Aorta (tissue), 5 donors: ENCODE measurements around the gene GLUL. TPM values are rescaled to one million over a fixed set of nuclear protein-coding genes. Genes with fewer than 3 reads are reported as not detected.

Experiments used
- ATAC-seq: fragments of 200-7000 bp; cut with Tn5 transposase; one replicate; pipeline ENCODE4 v1.9.1; 2022; ENCODE audit warnings: moderate library complexity; ENCODE audit not compliant: low FRiP score
- DNase-seq, 2 donors: peaks; one replicate each; pipeline ENCODE4 v3.0.0-alpha.2; 2020
- H3K27ac ChIP-seq, 2 donors: one replicate each; pipeline ENCODE4 v1.5.1; 2013; ENCODE audit warnings: low read length in 2 of 2, mild to moderate bottlenecking in 2 of 2, moderate library complexity in 2 of 2, control low read depth in 1 of 2, inconsistent platforms in 1 of 2, low read depth in 1 of 2
- H3K27me3 ChIP-seq, 2 donors: one replicate each; pipeline ENCODE4 v1.6.1; 2013; ENCODE audit warnings: control low read depth in 1 of 2, low read length in 1 of 2, mild to moderate bottlenecking in 1 of 2, moderate library complexity in 1 of 2; ENCODE audit not compliant: insufficient read depth in 2 of 2, control insufficient read depth in 1 of 2
- H3K36me3 ChIP-seq, 2 donors: one replicate each; pipeline ENCODE4 v1.6.1; 2013; ENCODE audit warnings: control low read depth in 1 of 2, low read length in 1 of 2, mild to moderate bottlenecking in 1 of 2; ENCODE audit not compliant: insufficient read depth in 2 of 2, control insufficient read depth in 1 of 2
- H3K4me1 ChIP-seq, 2 donors: one replicate each; pipeline ENCODE4 v1.6.1; 2013; ENCODE audit warnings: low read length in 2 of 2, control low read depth in 1 of 2, mild to moderate bottlenecking in 1 of 2, moderate library complexity in 1 of 2; ENCODE audit not compliant: insufficient read depth in 2 of 2, control insufficient read depth in 1 of 2
- H3K4me3 ChIP-seq, 2 donors: one replicate each; pipeline ENCODE4 v1.5.1; 2013; ENCODE audit warnings: low read length in 2 of 2, control low read depth in 1 of 2, mild to moderate bottlenecking in 1 of 2
- H3K9me3 ChIP-seq: one replicate; pipeline ENCODE4 v1.6.1; 2013; ENCODE audit warnings: mild to moderate bottlenecking, low read length; ENCODE audit not compliant: control insufficient read depth
- WGBS, 2 donors: extraction: QIAGEN DNeasy Blood & Tissue Kit; methylation state at CpG; one replicate each; pipeline ENCODE4 v1.1.7; 2013; 5-methylcytosine and 5-hydroxymethylcytosine counted together
- intact Hi-C, 2 donors: fragments of 100-400 bp; cut with DNase I; formaldehyde crosslinking; loops; one replicate each; pipeline versions ENCODE4 v1.14.2 to v1.15.0; 2022
- polyA plus RNA-seq, 2 donors: library from polyadenylated mRNA; stranded (reverse); fragments of 200-250 nt; gene quantifications; one replicate each; pipeline ENCODE4 v1.2.3, GENCODE V29; 2013
- total RNA-seq, 2 donors: library from RNA; stranded (reverse); fragmentation: NEBNext Ultra II Directional; extraction: Animal tissue kit (Norgen Biotek cat#: 25700); gene quantifications; one replicate each; pipeline ENCODE4 v1.2.1, GENCODE V29; 2021
- donor health status: healthy with polysubstance abuse.
- donor health status: Bipolar disorder and iron deficiency.
- donor health status: DM: no; HTN: no; CAD: no.
- donor health status: DM: no; HTN: no; CAD: no.
- donor health status: DM: yes; HTN: yes; CAD: no.

Gene GLUL
- total and polyA plus RNA-seq, 4 donors = 144 to 549 (median 322) TPM

DNA sequence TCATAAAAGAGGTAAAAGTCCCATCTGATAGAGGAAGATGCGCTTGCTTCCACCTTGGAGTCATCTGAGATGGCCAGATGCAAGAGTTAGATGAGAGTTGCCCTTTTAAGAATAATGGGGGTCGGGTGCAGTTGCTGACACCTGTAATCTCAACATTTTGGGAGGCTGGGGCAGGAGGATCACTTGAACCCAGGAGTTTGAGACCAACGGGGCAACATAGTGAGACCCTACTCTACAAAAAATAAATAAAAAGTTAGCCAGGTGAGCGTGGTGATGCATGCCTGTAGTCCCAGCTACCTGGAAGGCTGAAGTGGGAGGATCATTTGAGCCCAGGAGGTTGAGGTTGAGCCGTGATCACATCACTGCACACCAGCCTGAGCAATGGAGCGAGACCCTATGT is 22.4 kb upstream of the GLUL start:
- no peaks in the 10 kb centered on the region for H3K36me3 ChIP-seq
- intact Hi-C loops = no loop called here
- no peaks in the 10 kb centered on the region for H3K9me3 ChIP-seq
- DNase-seq = no peak
- H3K27ac ChIP-seq = no peak overlapping the region
- no peak for ATAC-seq
- H3K4me3 ChIP-seq = no peak overlapping the region
- peaks cover 0 to 2% of the 10 kb centered on the region in 2 donors for H3K27me3 ChIP-seq
- WGBS, 2 donors = 90 to 91% methylated on average over 6 of the region's 6 CpGs
- H3K4me1 ChIP-seq = no peaks in the 10 kb centered on the region

DNA sequence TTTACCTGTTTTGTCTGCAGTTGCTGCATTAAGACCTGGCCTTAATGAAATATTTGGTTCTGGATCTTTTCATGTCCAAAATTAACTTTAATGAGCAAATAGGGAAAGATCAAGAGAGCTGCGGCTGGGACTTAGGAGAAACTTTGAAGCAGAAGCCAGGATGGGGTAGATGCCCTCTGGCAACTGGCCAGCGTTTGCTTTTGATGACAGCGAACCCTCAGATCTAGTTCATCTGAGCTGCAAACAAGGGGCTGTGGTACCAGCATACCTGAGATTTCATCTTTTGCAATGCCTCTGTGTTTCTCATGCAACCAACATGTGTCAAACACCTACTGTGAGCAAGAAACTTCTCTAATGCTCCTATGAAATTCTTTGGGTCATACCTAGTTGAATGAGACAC is 21.9 kb upstream of the GLUL start:
- WGBS, 2 donors = 81 to 83% methylated on average over 3 of the region's 3 CpGs
- DNase-seq = no peak

DNA sequence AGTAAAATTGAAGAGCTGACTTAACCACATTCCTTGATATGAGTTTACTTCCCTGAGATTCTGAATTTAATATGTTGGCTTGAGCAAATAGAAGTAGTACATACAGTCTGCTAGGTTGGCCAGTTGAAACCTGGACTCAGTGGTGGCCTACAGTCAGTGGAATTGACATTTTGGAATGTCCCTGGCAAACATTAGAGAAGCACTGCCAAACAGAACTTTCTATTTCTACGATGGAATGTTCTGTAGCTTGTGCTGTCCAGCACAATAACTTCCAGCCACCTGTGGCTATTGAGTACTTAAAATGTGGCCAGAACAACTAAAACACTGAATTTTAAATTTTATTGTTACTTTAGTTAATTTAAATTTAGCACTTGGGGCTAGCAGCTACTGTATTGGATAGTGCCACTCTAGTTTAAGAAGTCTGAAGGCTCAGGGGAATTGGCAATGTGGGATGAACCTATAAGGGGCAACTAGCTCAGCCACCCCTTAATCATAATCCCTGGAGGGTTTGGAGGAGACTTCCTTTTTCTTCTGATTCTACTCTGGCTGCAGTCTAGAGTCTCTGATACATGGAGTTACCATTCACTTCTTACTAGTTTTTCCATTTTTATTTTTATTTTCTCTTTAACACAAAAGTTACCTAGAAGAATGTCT is 19.2 kb upstream of the GLUL start:
- H3K27me3 ChIP-seq = peaks cover 0 to 2% of the 10 kb centered on the region in 2 donors
- no peaks in the 10 kb centered on the region for H3K36me3 ChIP-seq
- intact Hi-C loops = no loop called here
- DNase-seq (no peak), ATAC-seq (peak; percentile 67)
- no peak overlapping the region for H3K4me3 ChIP-seq
- WGBS, 2 donors = 0 to 7% methylated on average over 1 of the region's 1 CpG
- no peaks in the 10 kb centered on the region for H3K4me1 ChIP-seq
- H3K9me3 ChIP-seq = no peaks in the 10 kb centered on the region
- H3K27ac ChIP-seq = no peak overlapping the region

More for the DNA sequence above, 21.9 kb upstream of the GLUL start:
- Histone ChIP-seq H3K36me3 (no peaks in the 10 kb centered on the region), H3K9me3 (no peaks in the 10 kb centered on the region), H3K27me3 (peaks cover 0 to 2% of the 10 kb centered on the region in 2 donors), H3K27ac (no peak overlapping the region), H3K4me1 (no peaks in the 10 kb centered on the region), H3K4me3 (no peak overlapping the region)
- ATAC-seq = no peak
- intact Hi-C loops = no loop called here

DNA sequence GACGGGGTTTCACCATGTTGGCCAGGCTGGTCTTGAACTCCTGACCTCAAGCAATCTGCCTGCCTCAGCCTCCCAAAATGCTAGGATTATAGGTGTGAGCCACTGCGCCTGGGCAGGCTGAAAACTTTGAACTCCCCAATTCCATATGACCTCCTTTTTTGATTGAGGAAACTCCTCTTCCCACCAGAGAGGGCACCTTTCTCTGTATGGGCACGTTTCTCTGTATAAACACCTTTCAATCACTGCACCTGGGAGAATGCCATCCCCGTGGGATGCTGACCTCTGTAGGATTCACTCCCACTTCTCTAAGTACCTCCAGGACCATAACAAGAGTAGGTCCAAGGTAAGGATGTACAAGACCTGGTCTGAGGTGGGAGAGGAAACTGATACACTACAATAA is 18.5 kb upstream of the GLUL start:
- Histone ChIP-seq H3K9me3 (peaks cover 1% of the 10 kb centered on the region), H3K27ac (peak overlapping the region in 1 of 2 donors; percentile 46), H3K36me3 (no peaks in the 10 kb centered on the region), H3K27me3 (peaks cover 0 to 2% of the 10 kb centered on the region in 2 donors), H3K4me3 (no peak overlapping the region), H3K4me1 (no peaks in the 10 kb centered on the region)
- intact Hi-C loops = no loop called here
- WGBS, 2 donors = 77 to 79% methylated on average over 4 of the region's 4 CpGs
- ATAC-seq (no peak), DNase-seq (no peak)

DNA sequence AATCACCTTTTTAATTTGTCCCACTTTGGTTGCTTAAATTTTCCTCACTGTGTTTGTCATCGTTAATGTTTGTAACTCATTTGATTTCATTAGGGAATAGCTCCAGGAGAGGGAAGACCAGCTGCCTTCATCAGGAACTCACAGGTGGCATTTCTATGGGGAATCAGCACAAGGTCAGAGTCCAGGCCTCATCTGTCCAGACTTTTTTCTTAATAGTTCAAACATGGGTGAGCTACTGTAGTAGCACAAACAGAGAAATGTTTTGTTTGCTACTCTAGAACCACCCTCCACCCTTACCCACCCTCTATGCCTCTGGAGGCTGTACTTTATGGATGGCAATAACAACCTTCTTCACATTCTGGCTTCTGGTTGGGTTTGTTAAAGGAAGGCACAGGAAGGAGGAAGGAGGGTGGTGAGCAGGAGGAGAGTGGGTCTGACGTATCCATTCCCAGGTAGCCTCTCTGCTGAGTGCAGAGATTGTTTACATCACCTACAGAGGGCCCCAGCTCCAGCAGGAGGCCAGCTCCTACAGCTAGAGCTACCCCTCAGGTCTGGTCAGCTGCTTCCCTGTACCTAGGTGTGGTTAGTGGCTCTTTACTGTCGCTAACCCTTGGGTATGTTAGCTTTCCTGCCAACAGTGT is 17.0 kb upstream of the GLUL start:
- WGBS, 2 donors = 85 to 86% methylated on average over 3 of the region's 3 CpGs
- no peak for ATAC-seq
- intact Hi-C loops = no loop called here

DNA sequence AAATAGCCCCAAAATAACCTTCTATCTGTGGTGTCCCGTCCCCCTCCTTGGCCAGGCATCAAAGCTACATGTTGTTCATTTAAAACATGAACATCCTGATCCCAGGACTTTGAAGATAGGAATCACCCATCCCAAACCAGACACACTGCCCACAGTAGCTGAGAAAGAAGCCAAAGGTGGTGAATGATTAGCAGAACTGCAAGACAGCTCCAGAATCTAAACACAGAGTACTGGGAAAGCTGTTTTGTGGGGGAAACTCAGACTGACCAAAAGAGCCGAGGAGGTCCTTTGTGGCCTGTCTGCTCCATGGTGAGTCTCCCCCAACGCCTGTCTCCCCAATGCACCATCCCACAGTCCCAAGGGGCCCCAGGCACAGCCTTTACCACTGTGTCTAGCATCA is 16.1 kb upstream of the GLUL start:
- DNase-seq = no peak
- no peaks in the 10 kb centered on the region for H3K27me3 ChIP-seq
- H3K36me3 ChIP-seq = no peaks in the 10 kb centered on the region
- H3K9me3 ChIP-seq = peaks cover 3% of the 10 kb centered on the region
- 69 to 75% methylated on average over 3 of the region's 3 CpGs for WGBS, 2 donors
- ATAC-seq = no peak
- H3K4me1 ChIP-seq = no peaks in the 10 kb centered on the region
- no peak overlapping the region for H3K27ac ChIP-seq
- intact Hi-C loops = no loop called here
- H3K4me3 ChIP-seq = no peak overlapping the region

More for the DNA sequence above, 17.0 kb upstream of the GLUL start:
- no peak overlapping the region for H3K4me3 ChIP-seq
- peaks cover 3% of the 10 kb centered on the region for H3K9me3 ChIP-seq
- H3K36me3 ChIP-seq = no peaks in the 10 kb centered on the region
- H3K27ac ChIP-seq = no peak overlapping the region
- H3K27me3 ChIP-seq = no peaks in the 10 kb centered on the region
- no peak for DNase-seq
- no peaks in the 10 kb centered on the region for H3K4me1 ChIP-seq

DNA sequence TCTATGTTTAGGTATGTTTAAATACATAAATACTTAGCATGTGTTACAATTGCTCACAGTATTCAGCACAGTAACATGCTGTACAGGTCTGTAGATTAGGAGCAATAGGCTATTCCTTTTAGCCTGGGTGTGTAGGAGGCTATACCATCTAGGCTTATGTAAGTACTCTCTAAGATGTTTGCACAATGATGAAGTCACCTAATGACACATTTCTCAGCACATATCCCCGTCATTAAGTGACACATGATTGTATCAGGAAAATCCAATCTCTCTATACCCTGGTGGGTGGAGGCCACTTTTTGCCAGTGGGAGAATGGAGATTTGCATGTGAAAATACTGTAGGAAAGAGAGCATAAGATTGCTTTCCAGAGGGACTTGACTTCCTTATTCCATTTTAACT is 14.4 kb upstream of the GLUL start:
- intact Hi-C loops = no loop called here
- Histone ChIP-seq H3K27ac (no peak overlapping the region), H3K4me3 (no peak overlapping the region), H3K36me3 (no peaks in the 10 kb centered on the region), H3K9me3 (peaks cover 3% of the 10 kb centered on the region), H3K4me1 (no peaks in the 10 kb centered on the region), H3K27me3 (no peaks in the 10 kb centered on the region)
- DNase-seq = no peak
- no peak for ATAC-seq
- 76 to 81% methylated on average over 1 of the region's 1 CpG for WGBS, 2 donors

DNA sequence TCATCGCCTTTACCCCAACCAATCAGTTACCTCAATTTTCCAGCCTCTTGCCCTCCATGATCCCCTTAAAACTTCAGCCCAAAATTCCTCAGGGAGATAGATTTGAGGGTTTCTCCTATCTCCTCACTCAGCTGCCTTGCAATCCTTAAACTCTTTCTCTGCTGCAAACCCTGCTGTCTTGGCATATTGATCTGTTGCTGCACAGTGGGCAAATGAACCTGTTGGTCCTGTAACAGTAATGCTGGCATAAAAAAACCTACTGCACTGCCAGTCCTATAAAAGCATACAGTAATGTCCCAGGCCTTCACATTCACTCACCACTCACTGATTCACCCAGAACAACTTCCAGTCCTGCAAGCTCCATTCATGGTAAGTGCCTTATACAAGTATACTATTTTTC is 14.0 kb upstream of the GLUL start:
- 94 to 100% methylated on average over 1 of the region's 1 CpG for WGBS, 2 donors
- no peak for DNase-seq
- no peak for ATAC-seq
- Histone ChIP-seq H3K27me3 (no peaks in the 10 kb centered on the region), H3K9me3 (peaks cover 3% of the 10 kb centered on the region), H3K4me1 (no peaks in the 10 kb centered on the region), H3K27ac (no peak overlapping the region), H3K4me3 (no peak overlapping the region), H3K36me3 (no peaks in the 10 kb centered on the region)
- intact Hi-C loops = no loop called here

DNA sequence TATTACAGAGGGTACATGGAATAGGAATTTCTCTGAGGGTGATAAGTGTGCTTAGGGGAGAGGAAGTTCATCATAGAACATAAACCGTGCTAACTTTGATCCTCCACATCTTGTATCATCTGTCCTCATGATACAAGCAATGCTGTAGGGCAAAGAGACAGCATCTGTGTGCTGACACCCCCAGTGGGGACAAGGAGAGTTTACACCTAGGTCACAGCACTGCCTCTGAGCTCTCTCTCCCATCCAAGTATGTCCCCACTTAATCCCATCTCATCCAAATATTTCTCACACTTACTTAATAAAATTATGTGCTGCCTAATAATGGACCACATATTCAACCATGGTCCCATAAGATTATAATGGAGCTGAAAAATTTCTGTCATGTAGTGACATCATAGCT is 13.2 kb upstream of the GLUL start:
- Histone ChIP-seq H3K27ac (no peak overlapping the region), H3K9me3 (peaks cover 3% of the 10 kb centered on the region), H3K36me3 (no peaks in the 10 kb centered on the region), H3K4me3 (no peak overlapping the region), H3K4me1 (no peaks in the 10 kb centered on the region), H3K27me3 (no peaks in the 10 kb centered on the region)
- intact Hi-C loops = no loop called here
- WGBS, 2 donors = 73 to 77% methylated on average over 1 of the region's 1 CpG
- DNase-seq = no peak
- ATAC-seq = no peak
